GM19468 (cell line): ENCODE measurements around the gene BRMS1L.
"Not testable (repeated sequence)": the region's sequence is repeated elsewhere in the genome, so short reads cannot be mapped to it uniquely, and the experiment has no call there.

ENCODE experiments used
- ATAC-seq: cut with Tn5 transposase; IDR thresholded peaks from one replicate; pipeline ENCODE4 v1.9.1; 2021; ENCODE audit warnings: mild to moderate bottlenecking, moderate library complexity, moderate number of reproducible peaks; ENCODE audit not compliant: unreplicated experiment; ENCODE audit errors: extremely low read depth

The BRMS1L gene

GRCh38 chr14:35826218-35826951, at the start of gene BRMS1L:
BRMS1L (plus strand) TSS chr14:35826338; CDS start chr14:35826517, 179 bp downstream.
- ATAC-seq = peak; percentile 99

GRCh38 chr14:35776823-35777222, 49.3 kb upstream of the BRMS1L start:
- no peak for ATAC-seq

DNA sequence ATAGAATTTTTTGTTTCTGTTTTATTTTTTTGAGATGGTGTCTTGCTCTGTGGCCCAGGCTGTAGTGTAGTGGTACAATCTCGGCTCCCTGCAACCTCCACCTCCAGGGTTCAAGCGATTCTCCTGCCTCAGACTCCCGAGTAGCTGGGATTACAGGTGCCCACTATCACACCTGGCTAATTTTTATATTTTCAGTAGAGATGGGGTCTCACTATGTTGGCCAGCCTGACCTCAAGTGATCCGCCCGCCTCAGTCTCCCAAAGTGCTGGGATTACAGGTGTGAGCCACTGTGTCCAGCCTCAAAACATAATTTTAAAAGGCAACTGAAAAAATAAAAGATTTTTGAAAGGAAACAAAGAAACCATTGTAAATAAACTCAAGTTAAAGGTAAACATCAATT, 48.6 kb upstream of the BRMS1L start:
- ATAC-seq = not testable (repeated sequence)

- ATAC-seq = no peak
Observed at GRCh38 chr14:35779368-35779767, 46.8 kb upstream of the BRMS1L start.

- no peak for ATAC-seq
Observed at GRCh38 chr14:35783699-35784098, 42.4 kb upstream of the BRMS1L start.

GRCh38 chr14:35786856-35787255, 39.3 kb upstream of the BRMS1L start:
- no peak for ATAC-seq

DNA sequence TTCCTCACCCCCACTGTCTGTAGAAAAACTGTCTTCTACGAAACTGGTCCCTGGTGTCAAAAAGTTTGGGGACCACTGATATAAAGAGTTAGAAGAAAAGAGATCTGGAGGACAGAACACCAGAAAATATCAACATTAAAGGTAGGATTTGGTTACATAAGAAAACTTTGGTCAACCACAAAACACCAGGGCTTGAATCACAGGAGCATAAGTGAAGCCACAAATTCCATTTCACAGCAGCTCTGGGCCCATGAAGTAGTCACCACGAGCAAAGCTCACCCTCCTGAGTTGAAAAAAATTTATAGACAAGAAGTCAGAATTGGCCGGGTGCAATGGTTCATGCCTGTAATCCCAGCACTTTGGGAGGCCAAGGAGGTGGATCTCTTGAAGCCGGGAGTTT, 36.5 kb upstream of the BRMS1L start:
- ATAC-seq = no peak

DNA sequence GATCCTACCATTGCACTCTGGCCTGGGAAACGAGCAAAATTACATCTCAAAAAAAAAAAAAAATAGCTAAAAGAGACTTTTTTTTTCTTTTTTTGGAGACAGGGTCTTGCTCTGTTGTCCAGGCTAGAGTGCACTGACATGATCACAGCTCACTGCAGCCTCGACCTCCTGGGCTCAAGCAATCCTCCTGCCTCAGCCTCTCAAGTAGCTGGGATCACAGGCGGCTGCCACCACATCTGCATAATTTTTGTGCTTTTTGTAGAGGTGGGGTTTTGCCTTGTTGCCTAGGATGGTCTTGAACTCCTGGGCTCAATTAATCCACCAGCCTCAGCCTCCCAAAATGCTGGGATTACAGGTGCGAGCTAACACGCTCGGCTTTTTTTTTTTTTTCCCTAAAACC, 28.3 kb upstream of the BRMS1L start:
- no peak for ATAC-seq

- ATAC-seq = no peak
Observed at GRCh38 chr14:35806006-35806907, 19.9 kb upstream of the BRMS1L start.

GRCh38 chr14:35807131-35807961, 18.8 kb upstream of the BRMS1L start:
- no peak for ATAC-seq

DNA sequence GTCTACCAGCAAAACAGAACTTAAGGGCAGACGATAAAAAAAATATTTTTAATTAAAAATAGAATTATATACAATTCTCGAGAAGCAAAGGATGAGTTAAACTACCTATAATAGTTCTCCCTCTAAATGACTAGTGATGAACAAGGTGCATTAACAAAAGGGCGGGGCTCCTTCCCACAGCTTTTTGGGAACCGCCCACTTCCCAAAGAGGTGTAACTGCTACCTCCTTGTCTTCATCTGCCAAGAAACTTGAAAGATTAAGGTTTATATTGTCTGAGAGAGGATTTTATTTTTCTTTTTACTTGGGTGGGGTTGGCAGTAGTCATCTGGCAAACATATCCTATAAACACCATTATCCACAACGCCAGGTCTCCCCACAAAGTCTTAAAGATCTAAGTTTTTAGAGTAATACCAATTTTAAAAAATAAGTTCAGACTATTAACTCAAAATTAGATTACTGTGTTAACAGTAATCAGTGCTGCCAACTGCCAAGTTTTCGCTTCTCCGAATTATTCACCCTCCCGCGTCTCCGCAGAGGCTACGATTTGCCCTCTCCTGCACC, 18.0 kb upstream of the BRMS1L start:
- no peak for ATAC-seq

- peak; percentile 97 for ATAC-seq
Observed at GRCh38 chr14:35808638-35809563, 17.2 kb upstream of the BRMS1L start, which contains the start of gene RALGAPA1. RALGAPA1 (minus strand) TSS chr14:35809295; CDS start chr14:35808835, 460 bp downstream.

GRCh38 chr14:35809597-35809996, 16.5 kb upstream of the BRMS1L start:
- ATAC-seq = no peak

- ATAC-seq = no peak
Observed at GRCh38 chr14:35810963-35811362, 15.2 kb upstream of the BRMS1L start.

GRCh38 chr14:35814371-35815005, 11.7 kb upstream of the BRMS1L start:
- no peak for ATAC-seq

DNA sequence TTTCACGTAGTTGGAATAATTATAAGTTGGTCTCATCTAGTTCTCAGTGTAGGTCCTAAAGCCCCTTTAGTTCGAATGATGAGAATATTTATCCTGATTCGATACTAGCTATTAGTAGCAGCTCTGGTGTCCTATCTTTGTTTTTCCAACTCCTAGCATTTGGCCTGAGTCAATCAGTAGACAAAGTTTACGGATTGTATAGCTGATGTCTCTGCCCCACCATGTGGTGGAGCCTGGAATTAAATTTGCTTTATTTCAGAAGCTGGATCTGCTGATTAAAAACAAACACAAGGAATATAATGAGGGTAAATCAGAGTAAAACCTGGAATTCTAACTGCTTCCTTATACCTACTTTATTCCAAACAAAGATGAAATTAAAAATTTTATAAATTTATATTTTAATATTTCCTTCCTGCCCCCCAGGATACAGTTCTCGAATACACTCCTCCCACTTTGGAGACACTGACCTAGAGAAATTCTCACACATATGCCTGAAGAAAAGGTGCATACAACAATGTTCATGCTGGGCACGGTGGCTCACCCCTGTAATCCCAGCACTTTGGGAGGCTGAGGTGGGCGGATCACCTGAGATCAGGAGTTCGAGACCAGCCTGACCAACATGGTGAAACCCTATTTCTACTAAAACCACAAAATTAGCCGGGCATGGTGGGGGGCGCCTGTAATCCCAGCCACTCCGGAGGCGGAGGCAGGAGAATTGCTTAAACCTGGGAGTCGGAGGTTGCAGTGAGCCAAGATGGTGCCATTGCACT, 7.6 kb upstream of the BRMS1L start:
- ATAC-seq = no peak

GRCh38 chr14:35819591-35820540, 6.3 kb upstream of the BRMS1L start:
- ATAC-seq = no peak
